GM18498 (cell line): ENCODE results near the gene SYK.

Source experiments
- ATAC-seq: cut with Tn5 transposase; IDR thresholded peaks from one replicate; pipeline ENCODE4 v1.9.1; 2021; ENCODE audit warnings: mild to moderate bottlenecking, moderate library complexity; ENCODE audit not compliant: unreplicated experiment

The SYK gene

GRCh38 chr9:90846770-90847419, 45.3 kb downstream of the SYK start:
- ATAC-seq: no peak

GRCh38 chr9:90847971-90848370, 46.4 kb downstream of the SYK start:
- no peak for ATAC-seq

- no peak for ATAC-seq
Measured at GRCh38 chr9:90848866-90849265, 47.2 kb downstream of the SYK start.

- no peak for ATAC-seq
Measured at GRCh38 chr9:90851444-90851843, 49.8 kb downstream of the SYK start.

GRCh38 chr9:90853945-90854344, 52.3 kb downstream of the SYK start:
- no peak for ATAC-seq

- ATAC-seq: no peak
Measured at GRCh38 chr9:90854637-90855175, 53.1 kb downstream of the SYK start.

- ATAC-seq: no peak
Measured at GRCh38 chr9:90855208-90855902, 53.7 kb downstream of the SYK start.

GRCh38 chr9:90857091-90857490, 55.5 kb downstream of the SYK start:
- no peak for ATAC-seq

- ATAC-seq: no peak
Measured at GRCh38 chr9:90857855-90858254, 56.2 kb downstream of the SYK start.

GRCh38 chr9:90858457-90858901, 56.9 kb downstream of the SYK start:
- ATAC-seq: no peak

- ATAC-seq: no peak
Measured at GRCh38 chr9:90860382-90860781, 58.8 kb downstream of the SYK start.

GRCh38 chr9:90860826-90861225, 59.2 kb downstream of the SYK start:
- ATAC-seq: no peak

GRCh38 chr9:90861380-90861779, 59.8 kb downstream of the SYK start:
- no peak for ATAC-seq

- no peak for ATAC-seq
Measured at GRCh38 chr9:90861826-90862740, 60.5 kb downstream of the SYK start.

- ATAC-seq: no peak
Measured at GRCh38 chr9:90864779-90865178, 63.2 kb downstream of the SYK start.

GRCh38 chr9:90867101-90867500, 65.5 kb downstream of the SYK start:
- ATAC-seq: no peak

GRCh38 chr9:90868555-90868954, 66.9 kb downstream of the SYK start:
- no peak for ATAC-seq

- ATAC-seq: no peak
Measured at GRCh38 chr9:90869361-90869760, 67.7 kb downstream of the SYK start.

- no peak for ATAC-seq
Measured at GRCh38 chr9:90870621-90871326, 69.2 kb downstream of the SYK start.

GRCh38 chr9:90871327-90871935, 69.8 kb downstream of the SYK start:
- no peak for ATAC-seq
